ENCODE results near the gene POLE2.

POLE2 gene

DNA sequence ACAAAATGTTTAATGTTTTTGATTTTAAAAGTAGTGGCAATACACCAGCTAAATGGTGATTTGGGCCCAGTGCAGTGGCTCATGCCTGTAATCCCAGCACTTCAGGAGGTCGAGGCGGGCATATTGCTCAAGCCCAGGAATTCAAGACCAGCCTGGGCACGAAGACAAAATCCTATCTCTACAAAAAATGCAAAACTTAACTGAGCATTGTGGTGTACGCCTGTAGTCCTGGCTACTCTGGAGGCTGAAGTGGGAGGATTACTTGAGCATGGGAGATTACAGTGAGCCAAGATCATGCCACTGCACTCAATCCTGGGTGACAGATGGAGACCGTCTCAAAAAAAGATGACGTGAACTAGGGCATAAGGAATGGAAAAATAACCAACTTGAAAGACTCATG lies 72.2 kb downstream of the POLE2 start:
- TF ChIP-seq, protein P1, sequence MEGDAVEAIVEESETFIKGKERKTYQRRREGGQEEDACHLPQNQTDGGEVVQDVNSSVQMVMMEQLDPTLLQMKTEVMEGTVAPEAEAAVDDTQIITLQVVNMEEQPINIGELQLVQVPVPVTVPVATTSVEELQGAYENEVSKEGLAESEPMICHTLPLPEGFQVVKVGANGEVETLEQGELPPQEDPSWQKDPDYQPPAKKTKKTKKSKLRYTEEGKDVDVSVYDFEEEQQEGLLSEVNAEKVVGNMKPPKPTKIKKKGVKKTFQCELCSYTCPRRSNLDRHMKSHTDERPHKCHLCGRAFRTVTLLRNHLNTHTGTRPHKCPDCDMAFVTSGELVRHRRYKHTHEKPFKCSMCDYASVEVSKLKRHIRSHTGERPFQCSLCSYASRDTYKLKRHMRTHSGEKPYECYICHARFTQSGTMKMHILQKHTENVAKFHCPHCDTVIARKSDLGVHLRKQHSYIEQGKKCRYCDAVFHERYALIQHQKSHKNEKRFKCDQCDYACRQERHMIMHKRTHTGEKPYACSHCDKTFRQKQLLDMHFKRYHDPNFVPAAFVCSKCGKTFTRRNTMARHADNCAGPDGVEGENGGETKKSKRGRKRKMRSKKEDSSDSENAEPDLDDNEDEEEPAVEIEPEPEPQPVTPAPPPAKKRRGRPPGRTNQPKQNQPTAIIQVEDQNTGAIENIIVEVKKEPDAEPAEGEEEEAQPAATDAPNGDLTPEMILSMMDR (IDR thresholded peaks at IDR 0.05) = no peak
- no peak for DNase-seq
- Mint-ChIP-seq H3K4me1 (peaks cover 26% of the 10 kb centered on the region), H3K27ac (peak overlapping the region; percentile 33), H3K9me3 (no peaks in the 10 kb centered on the region), H3K36me3 (ENCODE audit: low read depth) (peaks cover 51% of the 10 kb centered on the region), H3K27me3 (ENCODE audit: low read depth, poor library complexity) (no peaks in the 10 kb centered on the region), H3K4me3 (no peak overlapping the region)

DNA sequence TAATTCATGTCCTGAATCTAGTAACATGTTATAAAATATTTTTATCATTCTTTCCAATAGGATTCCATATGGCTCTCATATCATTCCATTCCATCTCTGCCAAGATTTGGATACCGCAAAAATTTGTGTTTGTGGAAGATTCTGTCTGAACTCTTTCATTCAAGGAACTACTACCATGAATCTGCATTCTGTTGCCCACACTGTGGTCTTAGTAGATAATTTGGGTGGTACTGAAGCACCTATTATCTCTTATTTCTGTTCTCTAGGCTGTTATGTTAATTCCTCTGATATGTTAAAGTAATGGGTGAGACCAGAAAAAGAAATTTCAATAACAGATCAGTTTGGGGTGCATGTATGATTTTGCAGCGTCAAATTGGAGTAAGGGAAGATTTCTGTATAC lies 73.8 kb downstream of the POLE2 start:
- peaks cover 51% of the 10 kb centered on the region for H3K36me3 Mint-ChIP-seq (ENCODE audit: low read depth)
- no peaks in the 10 kb centered on the region for H3K9me3 Mint-ChIP-seq
- no peak overlapping the region for H3K4me3 Mint-ChIP-seq
- H3K27me3 Mint-ChIP-seq (ENCODE audit: low read depth, poor library complexity) = no peaks in the 10 kb centered on the region
- DNase-seq = no peak
- TF ChIP-seq, protein P1 (IDR thresholded peaks at IDR 0.05) = no peak
- H3K27ac Mint-ChIP-seq = no peak overlapping the region
- H3K4me1 Mint-ChIP-seq = peaks cover 22% of the 10 kb centered on the region

DNA sequence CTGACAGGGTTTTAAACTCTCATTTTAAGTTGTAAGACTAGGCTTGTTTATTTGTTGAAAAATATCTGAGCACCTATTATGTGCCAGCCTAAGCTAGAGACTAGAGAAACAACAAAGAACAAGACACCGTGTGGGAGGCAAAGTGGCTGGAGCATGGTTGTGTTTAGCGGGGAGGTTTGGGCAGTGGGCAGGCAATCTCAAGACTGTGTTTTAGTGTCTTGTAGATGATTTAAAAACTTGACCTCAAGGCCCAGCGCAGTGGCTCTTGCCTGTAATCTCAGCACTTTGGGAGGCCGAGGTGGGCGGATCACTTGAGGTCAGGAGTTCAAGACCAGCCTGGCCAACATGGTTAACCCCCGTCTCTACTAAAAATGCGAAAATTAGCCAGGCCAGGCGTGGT lies 75.3 kb downstream of the POLE2 start:
- H3K36me3 Mint-ChIP-seq (ENCODE audit: low read depth) = peaks cover 50% of the 10 kb centered on the region
- TF ChIP-seq, protein P1 (IDR thresholded peaks at IDR 0.05) = no peak
- H3K4me1 Mint-ChIP-seq = peaks cover 10% of the 10 kb centered on the region
- peak overlapping the region; percentile 33 for H3K27ac Mint-ChIP-seq
- H3K27me3 Mint-ChIP-seq (ENCODE audit: low read depth, poor library complexity) = no peaks in the 10 kb centered on the region
- no peak for DNase-seq
- no peak overlapping the region for H3K4me3 Mint-ChIP-seq
- no peaks in the 10 kb centered on the region for H3K9me3 Mint-ChIP-seq

DNA sequence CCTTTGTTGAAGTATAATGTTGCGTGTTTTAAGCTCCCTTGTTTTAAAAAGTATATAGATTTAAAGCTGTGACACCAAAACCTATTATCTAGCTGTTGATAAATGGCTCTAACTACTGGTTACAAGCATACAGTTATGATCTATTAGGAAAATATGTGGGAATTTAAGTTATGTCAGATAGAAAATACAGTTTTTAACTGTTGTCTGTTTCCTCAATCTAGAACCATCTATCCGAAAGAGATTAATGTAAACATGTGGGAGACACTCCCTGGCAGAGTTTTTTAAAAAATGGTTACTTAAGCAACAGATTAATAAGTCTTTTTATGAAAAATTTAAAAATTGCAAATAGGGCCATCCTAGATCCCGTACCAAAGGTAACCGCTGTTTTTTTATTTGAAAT lies 75.8 kb downstream of the POLE2 start:
- H3K4me3 Mint-ChIP-seq = no peak overlapping the region
- H3K9me3 Mint-ChIP-seq = no peaks in the 10 kb centered on the region
- TF ChIP-seq, protein P1 (IDR thresholded peaks at IDR 0.05) = no peak
- peak overlapping the region; percentile 45 for H3K27ac Mint-ChIP-seq
- peaks cover 10% of the 10 kb centered on the region for H3K4me1 Mint-ChIP-seq
- H3K27me3 Mint-ChIP-seq (ENCODE audit: low read depth, poor library complexity) = no peaks in the 10 kb centered on the region
- H3K36me3 Mint-ChIP-seq (ENCODE audit: low read depth) = peaks cover 51% of the 10 kb centered on the region
- no peak for DNase-seq

DNA sequence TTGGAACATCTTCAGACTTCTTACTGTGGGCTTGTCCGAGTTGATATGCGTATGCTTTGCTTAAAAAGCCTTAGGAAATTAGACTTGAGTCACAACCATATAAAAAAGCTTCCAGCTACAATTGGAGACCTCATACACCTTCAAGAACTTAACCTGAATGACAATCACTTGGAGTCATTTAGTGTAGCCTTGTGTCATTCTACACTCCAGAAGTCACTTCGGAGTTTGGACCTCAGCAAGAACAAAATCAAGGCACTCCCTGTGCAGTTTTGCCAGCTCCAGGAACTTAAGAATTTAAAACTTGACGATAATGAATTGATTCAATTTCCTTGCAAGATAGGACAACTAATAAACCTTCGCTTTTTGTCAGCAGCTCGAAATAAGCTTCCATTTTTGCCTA lies 80.4 kb downstream of the POLE2 start:
- Mint-ChIP-seq H3K9me3 (no peaks in the 10 kb centered on the region), H3K27me3 (ENCODE audit: low read depth, poor library complexity) (no peaks in the 10 kb centered on the region), H3K4me1 (peaks cover 8% of the 10 kb centered on the region), H3K4me3 (no peak overlapping the region), H3K27ac (no peak overlapping the region), H3K36me3 (ENCODE audit: low read depth) (peaks cover 36% of the 10 kb centered on the region)
- DNase-seq = no peak
- TF ChIP-seq, protein P1 (IDR thresholded peaks at IDR 0.05) = no peak

DNA sequence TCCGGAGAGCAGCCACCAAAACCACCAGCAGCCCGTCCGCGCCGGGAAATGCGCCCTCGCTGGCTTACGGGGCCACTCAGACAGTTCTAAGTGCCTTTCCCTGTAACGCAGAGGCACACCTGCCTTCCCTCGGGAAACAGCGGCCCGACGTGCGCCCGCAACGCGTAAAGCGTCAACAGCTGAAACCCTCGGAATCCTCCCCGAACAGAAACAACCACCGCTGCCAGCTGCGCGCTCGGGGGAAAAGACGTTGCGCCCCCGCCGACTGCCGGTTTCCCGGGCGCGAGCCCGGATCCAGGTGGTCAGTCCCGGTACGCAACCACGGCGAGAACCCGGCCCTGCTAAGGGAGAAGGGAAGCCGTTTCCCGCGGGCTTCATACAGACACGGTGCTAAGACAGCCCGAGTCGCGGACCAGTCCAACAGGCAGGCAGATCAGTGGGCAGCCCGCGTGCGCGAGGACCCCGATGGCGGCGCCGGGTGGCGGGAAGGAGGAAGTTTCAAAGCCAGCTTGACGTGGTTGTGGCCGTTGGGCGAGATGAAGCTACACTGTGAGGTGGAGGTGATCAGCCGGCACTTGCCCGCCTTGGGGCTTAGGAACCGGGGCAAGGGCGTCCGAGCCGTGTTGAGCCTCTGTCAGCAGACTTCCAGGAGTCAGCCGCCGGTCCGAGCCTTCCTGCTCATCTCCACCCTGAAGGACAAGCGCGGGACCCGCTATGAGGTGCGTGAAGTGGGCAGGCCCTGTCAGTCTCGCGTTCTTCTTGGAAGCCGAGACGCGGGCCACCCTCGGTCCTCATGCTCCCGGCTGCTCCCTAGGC lies 89.3 kb downstream of the POLE2 start, which contains the start of gene LRR1:
Gene LRR1 (plus strand): TSS at position 456 of the 816 bp plus-strand sequence. CDS start 81 bp downstream, at position 537.
- no peaks in the 10 kb centered on the region for H3K9me3 Mint-ChIP-seq
- peak within 1 kb of the TSS; percentile 95 for H3K4me3 Mint-ChIP-seq
- no peaks in the 10 kb centered on the region for H3K36me3 Mint-ChIP-seq (ENCODE audit: low read depth)
- peaks cover 45% of the 10 kb centered on the region for H3K4me1 Mint-ChIP-seq
- no peaks in the 10 kb centered on the region for H3K27me3 Mint-ChIP-seq (ENCODE audit: low read depth, poor library complexity)
- H3K27ac Mint-ChIP-seq = peak within 1 kb of the TSS; percentile 97
- peak; percentile 89 for DNase-seq
- TF ChIP-seq, protein P1 (IDR thresholded peaks at IDR 0.05) = no peak
